Renal pelvis (tissue), 4 donors: ENCODE measurements around the gene PCGF2. TPM values are rescaled to one million over a fixed set of nuclear protein-coding genes. Genes with fewer than 3 reads are reported as not detected.
"Not testable (repeated sequence)": the region's sequence is repeated elsewhere in the genome, so short reads cannot be mapped to it uniquely, and the experiment has no call there.

Source experiments
- DNase-seq: peaks from one replicate; pipeline ENCODE4 v3.0.0-alpha.2; 2013
- polyA plus RNA-seq, 3 donors: library from polyadenylated mRNA; unstranded; fragments of 120-200 nt; gene quantifications; one replicate each; pipeline ENCODE4 v1.2.1, GENCODE V29; 2013; ENCODE audit not compliant: insufficient read length in 3 of 3

The PCGF2 gene
- polyA plus RNA-seq, 3 donors: 77.2 to 86.4 (median 86.2) TPM

DNA sequence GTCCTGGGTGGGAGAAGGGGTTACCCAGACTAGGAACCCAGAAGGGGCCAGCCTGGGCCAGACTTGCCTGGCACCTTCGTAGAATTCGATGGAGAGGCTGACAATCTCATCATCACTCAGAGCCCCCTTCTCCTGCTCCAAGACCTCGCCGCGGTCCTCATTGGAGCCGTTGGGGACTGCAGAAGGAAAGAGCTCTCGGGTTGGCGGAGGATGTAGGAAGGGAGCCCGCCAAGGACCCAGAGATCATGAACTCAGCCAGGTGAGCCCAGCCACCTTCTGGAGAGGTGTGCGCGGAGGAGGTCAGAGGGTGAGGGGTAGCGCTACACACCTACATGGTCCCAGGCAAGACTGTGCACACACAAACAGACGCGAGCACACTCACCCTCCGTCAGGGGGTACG lies 9.4 kb downstream of the PCGF2 start:
- no peak for DNase-seq

DNA sequence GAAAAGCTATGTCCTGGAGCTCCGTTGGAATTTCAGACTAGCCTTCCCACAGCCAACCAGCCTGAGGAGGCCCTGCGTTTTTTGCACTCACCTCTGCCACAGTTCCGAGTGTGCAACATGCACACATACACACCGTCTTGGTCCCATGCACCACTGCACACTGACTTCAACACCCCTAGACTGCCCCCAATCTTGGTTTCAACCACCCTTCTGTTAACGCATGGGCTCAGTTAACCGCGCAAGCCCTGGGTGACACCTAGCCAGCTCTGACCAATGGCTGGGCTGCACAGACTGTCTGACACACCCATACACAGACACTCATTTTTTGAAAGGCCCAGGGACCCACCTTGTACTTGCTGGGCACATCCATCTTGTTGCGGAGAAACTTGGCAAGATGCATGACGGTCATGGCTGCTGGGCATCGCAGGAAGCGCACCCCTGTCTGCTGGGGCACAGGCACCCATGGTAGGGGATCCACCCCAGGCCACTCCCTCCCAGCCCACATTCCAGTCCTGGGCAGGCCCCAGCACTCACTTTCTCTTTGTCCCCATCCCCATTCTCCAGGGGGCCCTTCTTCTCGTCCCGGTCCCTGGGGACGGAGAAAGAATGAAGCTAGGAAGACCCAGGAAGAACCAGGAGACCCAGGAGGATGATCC lies 10.0 kb downstream of the PCGF2 start:
- no peak for DNase-seq

DNA sequence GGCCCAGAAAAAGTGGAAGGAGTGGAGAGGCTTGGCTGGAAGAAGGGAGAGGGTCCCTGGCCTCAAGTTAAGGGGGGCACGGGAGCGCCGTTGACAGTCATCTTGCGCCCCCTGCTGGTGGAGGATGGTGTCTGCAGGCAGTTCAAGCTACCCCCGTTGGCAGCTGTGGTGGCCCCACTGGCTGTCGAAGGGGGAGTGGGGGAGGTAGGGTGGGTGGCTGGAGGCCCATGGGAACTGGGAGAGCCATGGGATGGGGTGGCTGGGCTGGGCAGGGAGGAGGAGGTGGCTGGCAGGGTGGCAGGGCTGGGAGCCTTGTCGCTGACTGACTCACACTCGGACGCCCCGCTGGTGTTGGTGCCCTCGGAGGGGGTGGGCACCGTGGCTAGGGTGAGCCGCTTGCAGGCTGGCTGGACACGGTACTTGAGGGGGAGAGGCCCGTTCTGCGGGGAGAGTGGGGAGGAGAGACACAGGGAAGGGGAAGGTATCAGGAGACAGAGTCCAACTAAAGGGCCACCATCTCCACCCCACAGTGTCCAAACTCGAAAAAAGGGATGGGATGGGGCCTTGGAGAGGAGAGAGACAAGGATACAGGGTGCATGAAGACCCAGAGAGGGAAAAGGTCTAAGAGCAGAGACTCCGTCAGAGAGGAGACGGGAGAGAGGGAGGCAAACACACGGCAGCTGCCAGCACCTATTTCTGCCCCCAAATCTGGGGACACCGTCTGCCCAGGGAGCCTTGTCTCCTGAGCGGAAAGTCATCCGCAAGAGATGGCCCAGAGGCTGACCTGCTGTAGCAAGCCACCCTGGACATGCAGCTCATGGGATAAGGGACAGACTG lies 12.8 kb downstream of the PCGF2 start:
- DNase-seq: no peak

DNA sequence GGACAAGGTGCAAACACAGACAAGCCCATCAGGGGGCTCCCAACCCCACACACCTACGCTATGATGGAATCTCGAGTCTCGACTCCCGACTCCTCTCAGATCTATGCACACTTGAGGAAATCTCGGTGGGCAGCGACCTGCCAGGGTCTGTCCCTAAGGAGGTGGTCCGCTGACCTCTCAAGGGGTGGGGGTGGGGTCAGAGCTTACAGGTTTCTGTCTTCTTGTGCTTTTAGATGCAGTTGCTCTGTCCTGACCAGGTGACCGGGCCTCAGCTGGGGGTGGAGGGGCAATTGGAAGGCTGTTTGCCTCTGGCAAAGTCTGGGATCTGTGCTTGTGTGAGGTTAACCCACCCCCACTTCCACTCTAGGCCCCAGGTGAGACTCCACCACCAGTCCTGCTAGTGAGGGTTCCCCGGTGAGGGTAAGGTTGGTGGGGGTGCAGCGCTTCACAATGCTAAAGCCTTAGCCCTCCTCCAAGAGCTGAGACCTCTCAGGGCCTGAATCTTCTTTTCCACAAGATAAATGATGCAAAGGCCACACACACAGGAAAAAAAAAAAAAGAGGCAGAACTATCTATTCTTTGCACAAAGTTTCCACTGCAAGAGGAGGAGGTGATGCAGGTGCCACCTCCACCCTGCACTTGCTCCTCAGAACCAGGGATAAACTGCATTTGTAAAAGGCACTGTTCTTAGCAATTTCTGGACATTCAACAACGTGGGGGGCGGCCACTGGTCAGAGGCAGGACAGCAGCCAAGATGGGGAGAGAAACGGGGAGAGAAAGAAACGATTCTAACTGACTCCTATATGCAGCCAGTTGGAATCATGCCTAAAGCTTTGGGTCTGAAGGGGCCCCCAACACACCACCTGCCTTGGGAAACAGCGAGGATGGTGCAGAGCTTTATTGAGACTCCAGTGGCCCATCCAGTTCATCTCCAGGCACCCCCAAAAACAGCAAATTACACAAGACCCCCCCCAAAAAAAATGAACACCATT lies 13.9 kb downstream of the PCGF2 start:
- no peak for DNase-seq

DNA sequence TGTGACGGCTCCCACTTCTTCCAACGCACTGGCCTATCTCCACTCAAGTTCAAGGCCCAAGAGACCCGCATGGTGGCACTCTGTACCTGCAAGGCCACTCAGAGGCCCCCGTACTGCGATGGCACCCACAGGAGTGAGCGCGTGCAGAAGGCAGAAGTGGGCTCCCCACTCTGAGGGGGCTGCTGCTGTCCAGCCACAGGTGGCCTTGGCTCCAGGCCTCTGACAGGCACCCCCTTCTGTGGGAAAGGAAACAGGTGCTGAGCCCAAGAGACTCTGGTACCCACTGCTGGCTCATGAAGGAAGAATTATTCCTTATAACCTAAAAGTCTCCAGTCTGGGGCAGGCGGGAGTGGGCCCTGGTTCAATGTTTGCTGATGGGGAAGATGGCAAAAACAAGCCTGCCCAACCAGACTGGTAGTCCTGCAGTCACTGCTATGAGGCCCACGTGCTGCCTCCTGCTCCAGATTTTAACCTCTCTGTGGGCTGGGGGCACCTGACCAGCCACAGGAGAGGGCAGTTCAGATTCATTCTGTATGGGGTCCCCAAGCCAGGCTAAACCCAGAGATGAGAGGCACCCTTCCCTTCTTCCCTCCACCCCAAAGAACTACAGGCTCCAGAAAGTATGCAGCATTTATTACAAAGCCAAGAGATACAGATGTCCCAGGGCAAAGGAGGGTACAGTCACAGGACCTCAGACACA lies 14.7 kb downstream of the PCGF2 start:
- no peak for DNase-seq

DNA sequence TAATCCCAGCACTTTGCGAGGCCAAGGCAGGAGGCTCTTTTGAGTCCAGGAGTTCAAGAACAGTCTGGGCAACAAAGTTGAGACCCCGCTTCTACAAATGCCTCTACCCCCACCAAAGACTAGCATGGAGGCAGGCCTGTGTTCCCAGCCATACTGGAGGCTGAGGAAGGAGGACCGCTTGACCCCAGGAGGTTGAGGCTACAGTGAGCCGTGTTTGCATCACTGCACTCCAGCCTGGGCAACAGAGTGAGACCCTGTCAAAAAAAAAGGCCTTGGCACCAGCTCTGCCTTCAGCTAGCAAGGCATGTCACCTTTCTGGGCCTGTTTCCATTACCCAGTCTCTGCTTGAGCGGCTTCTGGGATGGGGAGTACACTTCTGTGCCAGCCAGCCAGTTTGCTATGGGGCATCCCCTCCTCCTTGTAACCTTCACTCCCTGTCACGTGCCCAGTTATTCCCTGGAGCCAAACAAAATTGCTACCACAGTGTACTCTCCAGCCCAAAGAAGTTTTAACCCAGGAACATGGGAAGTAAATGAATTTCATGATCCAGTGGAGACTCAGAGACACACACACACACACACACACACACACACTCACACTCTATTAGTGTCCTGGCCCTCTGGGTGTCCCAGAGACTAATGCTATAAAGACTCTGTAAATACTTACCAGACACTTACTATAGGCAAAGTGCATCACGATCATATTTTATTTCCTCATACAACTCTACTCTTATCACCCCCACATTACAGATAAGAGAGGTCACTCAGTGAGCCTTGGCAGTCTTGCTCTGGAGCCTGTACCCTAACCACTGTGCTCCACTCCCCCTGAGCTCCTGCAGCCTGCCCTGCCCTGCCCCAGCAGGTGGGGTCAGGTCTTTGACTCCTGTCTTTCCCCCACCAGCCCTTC lies 15.5 kb downstream of the PCGF2 start:
- DNase-seq: no peak

DNA sequence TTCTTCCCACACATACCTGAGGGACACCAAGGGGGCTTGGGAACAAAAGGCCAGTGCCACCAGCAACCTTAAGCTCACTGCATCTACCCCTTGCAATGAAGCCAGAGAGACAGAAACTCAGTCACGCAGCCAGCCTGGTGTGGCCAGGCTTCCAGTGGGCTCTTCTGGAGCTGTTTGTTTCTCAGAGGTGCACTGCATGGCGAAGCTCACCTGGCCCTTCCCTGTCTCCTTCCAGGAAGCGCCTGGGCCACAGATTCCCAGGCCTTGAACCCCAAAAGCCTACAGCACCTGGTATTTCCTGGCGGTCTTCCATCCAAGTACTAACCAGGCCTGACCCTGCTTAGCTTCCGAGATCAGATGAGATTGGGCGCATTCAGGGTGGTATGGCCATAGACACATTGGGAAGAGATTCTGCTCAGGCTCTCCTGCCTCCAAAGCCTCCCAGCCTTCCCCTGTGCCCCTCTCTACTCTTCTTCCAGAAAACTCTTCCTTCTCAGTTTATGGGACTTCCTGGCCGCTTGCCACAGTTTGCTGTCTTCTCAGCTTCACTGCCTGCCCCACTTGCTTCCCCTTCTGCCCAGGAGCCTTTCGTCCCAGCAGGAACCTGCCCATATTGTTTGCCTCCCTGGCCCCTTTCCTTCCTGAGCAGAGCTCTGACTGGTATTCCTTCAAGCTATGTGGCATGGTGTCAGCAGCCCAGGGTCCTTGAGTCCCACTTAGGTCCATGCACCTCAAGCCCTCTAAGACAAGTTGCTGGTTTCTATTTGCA lies 16.4 kb downstream of the PCGF2 start:
- DNase-seq: no peak

DNA sequence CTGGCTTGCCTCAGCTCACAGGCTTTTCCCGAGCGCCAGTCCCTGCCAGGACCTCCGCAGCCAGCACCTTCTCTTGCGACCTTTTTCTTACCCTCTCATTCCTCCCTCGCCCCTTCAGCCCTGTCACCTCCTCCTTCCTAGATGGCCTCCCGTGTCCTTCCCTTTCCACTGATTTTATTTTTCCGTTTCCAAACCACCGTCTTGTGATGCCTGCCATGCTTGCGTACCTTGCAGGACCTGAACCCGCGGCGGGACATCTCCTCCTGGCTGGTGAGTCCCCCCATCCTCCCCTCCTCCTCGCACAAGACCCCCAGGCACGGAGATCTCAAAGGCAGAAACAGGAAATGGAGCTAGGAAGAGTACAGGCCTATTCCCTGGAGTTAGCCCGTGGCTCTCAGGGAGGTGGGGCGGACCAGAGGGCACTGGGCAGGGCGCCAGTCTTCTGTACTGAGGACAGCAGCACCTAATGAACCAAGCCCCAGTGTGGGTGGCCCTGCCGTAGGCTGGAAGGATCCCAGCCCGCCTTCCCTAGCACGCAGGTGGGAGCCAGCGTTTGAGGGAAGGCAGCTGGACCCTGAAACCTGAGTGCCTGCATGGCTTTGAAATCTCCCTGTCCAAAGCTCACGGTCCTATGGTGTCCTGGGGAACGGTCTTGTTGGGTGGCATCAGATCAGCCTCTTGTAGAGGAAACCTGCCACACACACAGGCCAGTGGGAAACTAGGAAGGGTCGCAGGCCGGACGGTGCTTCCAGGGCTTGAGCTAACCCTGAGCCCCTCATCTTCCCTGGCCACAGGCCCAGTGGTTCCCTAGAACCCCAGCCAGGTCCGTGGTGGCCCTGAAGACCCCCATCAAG lies 17.4 kb downstream of the PCGF2 start:
- no peak for DNase-seq

DNA sequence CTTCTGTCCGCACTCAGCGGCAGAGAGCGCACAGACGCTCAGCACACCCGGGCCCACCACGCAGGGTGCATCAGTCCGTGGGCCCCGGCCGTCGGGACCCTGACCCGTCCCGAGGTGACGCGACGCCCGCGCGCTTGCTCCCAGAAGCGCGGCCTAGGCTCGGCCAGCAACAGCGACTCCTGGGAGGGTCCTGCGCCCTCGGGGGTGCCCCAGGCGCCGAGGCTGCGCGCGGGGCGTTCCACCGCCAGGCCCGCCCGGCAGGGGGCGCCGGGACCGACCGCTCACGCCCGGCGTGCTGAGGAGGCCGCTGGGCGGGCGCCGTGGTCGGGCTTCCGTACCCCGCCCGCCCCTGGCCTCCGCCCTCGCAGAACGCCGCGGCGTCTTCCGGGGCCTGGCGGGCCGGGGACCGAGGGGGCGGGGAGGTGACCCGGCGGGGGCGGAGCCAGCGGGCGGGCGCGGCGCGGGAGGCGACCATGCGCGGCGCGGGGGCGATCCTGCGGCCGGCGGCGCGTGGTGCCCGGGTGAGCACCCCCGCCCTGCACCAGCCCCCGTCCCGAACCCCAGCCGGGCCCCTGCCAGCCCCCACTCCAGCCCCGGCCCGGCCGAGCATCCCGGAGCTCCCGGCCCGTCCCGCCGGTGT lies 18.1 kb downstream of the PCGF2 start, which contains the start of gene CISD3:
Gene CISD3 (plus strand): TSS at position 456 of the 640 bp plus-strand sequence. CDS start 18 bp downstream, at position 474.
- DNase-seq: peak; percentile 81

DNA sequence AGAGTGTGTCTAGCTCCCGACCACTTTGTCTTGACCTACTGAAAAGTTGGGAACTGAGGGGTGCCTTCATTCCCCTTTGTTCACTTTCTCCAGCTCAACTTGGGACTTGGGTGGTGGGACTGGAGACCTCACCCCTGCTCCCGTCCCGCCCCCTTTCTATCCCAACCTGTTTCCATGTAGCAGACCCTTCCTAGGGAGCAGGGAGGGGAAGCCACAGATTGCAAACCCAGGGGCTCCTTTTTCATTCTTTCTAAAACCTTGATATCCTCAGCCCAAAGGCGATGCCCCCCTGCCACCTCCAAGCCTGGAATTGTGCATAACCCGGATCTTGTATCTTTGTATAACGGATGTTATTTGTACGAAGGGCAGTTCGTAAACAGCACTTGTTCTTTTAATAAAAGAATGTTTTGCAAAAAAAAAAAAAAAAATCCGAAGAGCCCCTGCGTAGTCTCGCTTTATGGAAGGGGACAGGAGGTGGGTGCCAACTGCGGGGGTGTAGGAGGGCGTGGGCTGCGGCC lies 18.7 kb downstream of the PCGF2 start:
- DNase-seq: no peak

DNA sequence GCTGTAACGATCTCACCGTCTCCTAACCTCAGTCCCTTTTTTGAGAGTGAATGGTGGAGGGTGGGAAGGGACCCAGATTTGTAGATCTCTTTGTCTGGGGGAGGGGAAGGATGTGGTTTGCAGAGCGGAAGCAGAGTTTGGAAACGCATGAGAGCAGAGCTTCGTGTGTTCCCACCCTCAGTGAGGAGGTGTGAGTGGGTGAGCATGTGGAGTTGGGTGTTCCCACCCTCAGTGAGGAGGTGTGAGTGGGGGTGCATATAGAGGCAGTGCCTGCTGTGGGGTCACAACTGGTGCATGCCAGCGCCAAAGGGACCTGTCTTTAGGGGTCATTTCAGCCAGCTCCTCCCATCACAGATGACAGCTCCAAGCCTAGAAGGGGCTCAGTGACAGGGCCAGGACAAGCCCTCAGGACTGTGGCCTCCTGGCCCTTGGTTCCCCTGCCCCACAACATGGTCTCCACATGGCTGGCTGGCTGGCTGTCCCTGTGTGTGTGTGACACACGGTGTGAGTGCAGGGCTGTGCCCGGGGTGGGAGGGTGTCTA lies 19.8 kb downstream of the PCGF2 start:
- no peak for DNase-seq

DNA sequence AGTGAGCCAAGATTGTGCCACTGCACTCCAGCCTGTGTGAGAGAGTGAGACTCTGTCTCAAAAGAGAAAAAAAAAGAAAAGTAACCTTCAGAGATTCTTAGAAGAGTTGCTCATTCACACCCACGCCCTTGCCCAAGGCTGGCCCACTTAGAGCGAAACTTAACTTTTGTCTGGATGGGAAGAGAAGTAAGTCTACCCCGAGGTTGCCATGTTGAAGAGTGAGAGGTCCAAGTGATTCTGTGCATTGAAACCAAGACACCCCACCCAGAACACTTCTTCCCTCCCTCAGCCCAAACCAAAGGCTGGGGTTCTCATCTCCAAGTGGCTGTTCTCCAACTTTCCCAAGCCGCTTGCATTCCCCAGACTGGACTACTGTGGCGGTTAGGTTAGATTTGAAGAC lies 20.4 kb downstream of the PCGF2 start:
- DNase-seq: no peak

DNA sequence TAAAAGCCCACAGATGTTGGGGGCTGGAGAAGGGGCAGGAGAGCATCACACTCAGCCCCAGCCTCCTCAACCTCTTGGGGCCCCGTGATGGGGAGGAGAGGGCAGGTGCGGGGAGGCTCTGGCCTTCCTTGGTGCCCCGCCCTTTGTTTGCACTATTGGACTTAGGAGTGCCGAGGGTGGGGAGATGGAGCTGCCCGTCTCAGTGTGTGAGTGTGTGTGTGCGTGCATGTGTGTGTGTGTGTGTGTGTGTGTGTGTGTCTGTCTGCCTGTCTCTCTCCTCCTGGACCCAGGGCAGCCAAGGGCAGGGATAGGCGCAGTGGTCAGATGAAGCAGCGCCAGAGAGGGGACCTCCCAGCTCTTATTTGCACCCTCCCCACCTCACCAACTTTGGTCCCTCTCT lies 22.0 kb downstream of the PCGF2 start:
- DNase-seq: not testable (repeated sequence)

DNA sequence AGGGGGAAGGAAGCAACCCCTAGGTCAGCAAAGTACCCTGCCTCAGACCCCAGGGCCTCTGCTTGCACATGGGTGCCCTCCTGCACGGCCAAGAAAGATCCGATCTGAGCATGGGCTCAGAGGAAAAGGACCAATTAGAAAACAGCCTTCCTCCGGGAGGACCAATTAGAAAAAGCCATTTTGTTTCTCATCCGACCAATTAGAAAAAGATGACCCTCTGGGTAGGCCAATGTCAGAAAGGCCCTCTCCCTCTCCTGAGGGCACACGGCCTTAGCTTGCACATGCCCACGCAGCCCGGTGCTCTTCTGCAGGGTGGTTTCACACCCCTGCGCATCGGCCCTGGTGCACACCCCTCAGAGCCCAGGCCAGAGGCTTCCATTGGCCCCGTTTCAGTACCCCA lies 23.1 kb downstream of the PCGF2 start:
- DNase-seq: no peak

DNA sequence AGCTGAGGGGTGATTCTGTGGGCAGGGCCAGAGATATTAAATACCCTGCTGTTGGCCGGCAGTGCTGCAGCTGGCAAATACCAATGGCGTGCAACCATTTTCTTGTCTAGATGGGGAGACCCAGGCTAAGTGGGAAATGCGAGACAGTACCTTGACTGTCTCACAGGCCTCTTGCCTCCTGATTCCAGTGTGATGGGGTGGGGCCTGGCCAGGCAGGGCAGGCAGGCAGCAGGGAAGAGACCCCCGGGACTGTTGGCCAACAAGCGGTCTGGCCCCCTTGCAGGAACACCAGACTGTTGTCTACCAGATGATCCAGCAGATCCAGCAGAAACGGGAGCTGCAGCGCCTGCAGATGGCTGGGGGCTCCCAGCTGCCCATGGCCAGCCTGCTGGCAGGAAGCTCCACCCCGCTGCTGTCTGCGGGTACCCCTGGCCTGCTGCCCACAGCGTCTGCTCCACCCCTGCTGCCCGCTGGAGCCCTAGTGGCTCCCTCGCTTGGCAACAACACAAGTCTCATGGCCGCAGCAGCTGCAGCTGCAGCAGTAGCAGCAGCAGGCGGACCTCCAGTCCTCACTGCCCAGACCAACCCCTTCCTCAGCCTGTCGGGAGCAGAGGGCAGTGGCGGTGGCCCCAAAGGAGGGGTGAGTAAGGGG lies 23.7 kb downstream of the PCGF2 start:
- DNase-seq: no peak

DNA sequence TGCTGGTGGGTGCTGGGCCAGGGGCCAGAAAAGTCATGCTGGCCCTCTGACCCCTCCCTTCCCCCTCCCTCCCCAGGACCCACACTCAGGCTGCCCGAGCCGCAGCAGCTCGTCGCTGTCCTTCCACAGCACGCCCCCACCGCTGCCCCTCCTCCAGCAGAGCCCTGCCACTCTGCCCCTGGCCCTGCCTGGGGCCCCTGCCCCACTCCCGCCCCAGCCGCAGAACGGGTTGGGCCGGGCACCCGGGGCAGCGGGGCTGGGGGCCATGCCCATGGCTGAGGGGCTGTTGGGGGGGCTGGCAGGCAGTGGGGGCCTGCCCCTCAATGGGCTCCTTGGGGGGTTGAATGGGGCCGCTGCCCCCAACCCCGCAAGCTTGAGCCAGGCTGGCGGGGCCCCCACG lies 26.3 kb downstream of the PCGF2 start:
- DNase-seq: no peak

DNA sequence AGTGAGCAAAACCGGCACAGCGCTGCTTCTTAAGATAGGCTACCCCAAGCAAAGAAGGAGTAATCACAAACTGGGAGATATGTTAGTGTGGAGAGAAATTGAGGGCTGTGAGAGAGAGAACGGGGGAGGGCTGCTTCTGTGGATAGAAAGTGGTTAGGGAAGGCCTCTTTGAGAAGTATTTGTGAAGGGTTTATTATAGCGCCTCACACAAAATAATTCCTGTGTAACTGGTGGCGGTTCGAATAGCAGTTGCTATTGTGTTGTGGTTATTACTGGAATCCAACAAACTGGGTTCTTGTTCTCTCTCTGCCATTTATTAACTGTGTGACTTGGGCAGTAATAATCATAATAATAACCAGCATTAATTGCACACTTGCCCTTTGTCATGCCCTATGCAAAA lies 27.2 kb downstream of the PCGF2 start:
- DNase-seq: no peak
